GM18526 (cell line): ENCODE measurements around the gene RBL1.

Experiments
- POLR2A ChIP-seq: IDR thresholded peaks from 3 replicates; pipeline ENCODE4 v1.6.1; 2011; ENCODE audit not compliant: insufficient read length; ENCODE audit errors: extremely low read depth

The RBL1 gene

GRCh38 chr20:36951198-36951978 is 144.4 kb downstream of the RBL1 start, which contains the start of gene SAMHD1:
Gene SAMHD1 (minus strand): TSS chr20:36951708. CDS start chr20:36951643, 65 bp downstream.
- TF ChIP-seq POLR2A, result peak; percentile 73

DNA sequence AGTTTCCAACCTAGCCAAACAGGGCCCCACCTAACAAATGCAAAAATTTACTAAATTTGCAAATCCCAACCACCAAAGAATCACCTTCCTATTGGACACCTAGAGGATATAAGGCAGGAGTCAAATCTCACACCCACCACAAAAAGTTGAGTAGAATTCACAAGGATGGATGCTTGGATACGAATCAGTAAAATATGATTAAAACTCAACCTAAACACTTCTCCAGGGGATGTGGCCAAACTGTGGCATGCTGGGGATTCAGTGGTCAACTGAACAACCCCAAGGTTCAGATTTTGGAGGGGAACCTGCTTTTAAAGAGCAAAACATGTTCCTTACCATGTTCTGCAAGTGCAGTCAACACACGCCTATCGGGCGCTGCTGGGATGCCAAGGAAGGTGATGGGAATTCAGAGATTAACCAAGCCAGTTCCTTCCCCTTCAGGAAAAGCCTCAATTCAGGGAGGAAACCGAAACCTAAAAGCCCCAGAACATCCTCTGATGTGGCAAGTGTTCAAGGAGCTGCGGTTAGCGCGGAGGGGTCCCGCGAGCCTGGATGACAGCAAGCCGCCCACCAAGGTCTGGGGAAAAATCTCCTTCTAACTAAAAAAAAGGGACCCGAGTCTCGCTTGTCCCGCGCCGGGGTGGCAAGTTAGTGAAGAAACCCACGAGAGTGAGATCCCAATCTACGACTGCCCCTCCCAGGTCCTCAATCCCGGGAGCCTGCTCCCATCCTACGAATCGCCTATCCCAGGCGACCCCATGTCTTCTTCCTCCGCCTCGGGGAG is 145.2 kb downstream of the RBL1 start:
- TF ChIP-seq POLR2A, result peak; percentile 30
